ENCODE results near the gene RRAD. TPM values are rescaled to one million over a fixed set of nuclear protein-coding genes. Genes with fewer than 3 reads are reported as not detected.

Gene RRAD
- total RNA-seq, 1 donor from 2014 or later, result 12.1 TPM

DNA sequence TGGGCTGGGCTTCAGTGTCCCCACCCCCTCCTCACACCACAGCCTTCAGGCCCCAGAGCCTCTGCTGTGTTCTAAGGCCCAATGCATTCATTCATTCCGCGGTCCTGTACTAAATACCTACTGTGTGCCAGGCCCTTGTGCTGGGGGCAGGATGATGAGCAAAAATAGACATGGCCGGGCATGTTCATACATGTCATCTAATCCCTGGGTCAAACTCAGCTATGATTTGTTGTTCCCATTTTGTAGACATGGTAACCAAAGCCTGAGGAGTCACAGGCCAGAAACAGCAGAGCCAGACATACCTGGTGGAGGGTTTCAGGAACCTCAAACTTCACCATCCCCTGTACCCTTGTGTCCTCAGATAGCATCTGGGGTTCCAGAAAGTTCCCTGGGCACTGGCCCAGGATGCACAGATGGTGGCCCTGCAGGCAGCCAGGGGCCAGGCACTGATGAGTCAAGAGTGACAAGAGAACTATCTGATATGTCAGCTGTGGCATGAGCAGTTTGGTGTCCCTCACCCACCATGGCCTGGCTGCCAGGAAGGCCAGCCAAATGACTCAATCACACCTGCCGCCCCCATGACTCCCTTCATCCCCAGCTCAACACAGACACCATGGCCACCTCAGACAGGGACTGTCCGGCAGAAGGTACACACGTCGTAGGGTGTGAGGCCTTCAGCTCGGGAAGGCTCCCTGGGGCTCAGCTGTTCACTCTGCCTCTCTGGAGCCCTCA is 2.7 kb upstream of the RRAD start:
- Histone ChIP-seq H3K79me2 (ENCODE audit: insufficient read depth, low read length) (peaks cover 9% of the 10 kb centered on the region), H3K4me2 (ENCODE audit: low read length) (peak overlapping the region; percentile 69), H3K9ac (ENCODE audit: low read length) (peak overlapping the region; percentile 36), H4K20me1 (ENCODE audit: insufficient read depth, low read length) (peaks cover 35% of the 10 kb centered on the region), H3K9me3 (ENCODE audit: insufficient read depth, low read depth, low read length) (no peaks in the 10 kb centered on the region), H2AFZ (ENCODE audit: low read depth, low read length) (no peak overlapping the region), H3K36me3 (ENCODE audit: insufficient read depth, low read length) (peaks cover 3% of the 10 kb centered on the region), H3K27me3 (ENCODE audit: insufficient read depth, low read length) (peaks cover 7% of the 10 kb centered on the region), H3K4me3 (ENCODE audit: insufficient read depth, low read depth, low read length) (no peak overlapping the region), H3K4me1 (ENCODE audit: insufficient read depth, low read length) (peaks cover 31% of the 10 kb centered on the region), H3K27ac (ENCODE audit: low read depth, low read length) (peak overlapping the region; percentile 59)
- TF ChIP-seq EZH2 (IDR thresholded peaks at IDR 0.05; ENCODE audit: insufficient read depth, low read length), result no peak
- TF ChIP-seq, protein P1, sequence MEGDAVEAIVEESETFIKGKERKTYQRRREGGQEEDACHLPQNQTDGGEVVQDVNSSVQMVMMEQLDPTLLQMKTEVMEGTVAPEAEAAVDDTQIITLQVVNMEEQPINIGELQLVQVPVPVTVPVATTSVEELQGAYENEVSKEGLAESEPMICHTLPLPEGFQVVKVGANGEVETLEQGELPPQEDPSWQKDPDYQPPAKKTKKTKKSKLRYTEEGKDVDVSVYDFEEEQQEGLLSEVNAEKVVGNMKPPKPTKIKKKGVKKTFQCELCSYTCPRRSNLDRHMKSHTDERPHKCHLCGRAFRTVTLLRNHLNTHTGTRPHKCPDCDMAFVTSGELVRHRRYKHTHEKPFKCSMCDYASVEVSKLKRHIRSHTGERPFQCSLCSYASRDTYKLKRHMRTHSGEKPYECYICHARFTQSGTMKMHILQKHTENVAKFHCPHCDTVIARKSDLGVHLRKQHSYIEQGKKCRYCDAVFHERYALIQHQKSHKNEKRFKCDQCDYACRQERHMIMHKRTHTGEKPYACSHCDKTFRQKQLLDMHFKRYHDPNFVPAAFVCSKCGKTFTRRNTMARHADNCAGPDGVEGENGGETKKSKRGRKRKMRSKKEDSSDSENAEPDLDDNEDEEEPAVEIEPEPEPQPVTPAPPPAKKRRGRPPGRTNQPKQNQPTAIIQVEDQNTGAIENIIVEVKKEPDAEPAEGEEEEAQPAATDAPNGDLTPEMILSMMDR (IDR thresholded peaks at IDR 0.05; ENCODE audit: insufficient read depth, low read depth, low read length), result no peak
- peak overlapping the region; percentile 61 for H3K4me3 Mint-ChIP-seq (ENCODE audit: unreplicated experiment)
- peaks cover 29% of the 10 kb centered on the region for H3K4me1 Mint-ChIP-seq (ENCODE audit: low read depth, unreplicated experiment)
- DNase-seq (ENCODE audit: low read depth) (no peak), FAIRE-seq (no peak)
- H3K27me3 Mint-ChIP-seq (ENCODE audit: low read depth, unreplicated experiment), result peaks cover 19% of the 10 kb centered on the region
- H3K27ac Mint-ChIP-seq (ENCODE audit: unreplicated experiment), result peak overlapping the region; percentile 93
- no peaks in the 10 kb centered on the region for H3K9me3 Mint-ChIP-seq (ENCODE audit: unreplicated experiment)
- H3K36me3 Mint-ChIP-seq (ENCODE audit: low read depth, unreplicated experiment), result peaks cover 9% of the 10 kb centered on the region

DNA sequence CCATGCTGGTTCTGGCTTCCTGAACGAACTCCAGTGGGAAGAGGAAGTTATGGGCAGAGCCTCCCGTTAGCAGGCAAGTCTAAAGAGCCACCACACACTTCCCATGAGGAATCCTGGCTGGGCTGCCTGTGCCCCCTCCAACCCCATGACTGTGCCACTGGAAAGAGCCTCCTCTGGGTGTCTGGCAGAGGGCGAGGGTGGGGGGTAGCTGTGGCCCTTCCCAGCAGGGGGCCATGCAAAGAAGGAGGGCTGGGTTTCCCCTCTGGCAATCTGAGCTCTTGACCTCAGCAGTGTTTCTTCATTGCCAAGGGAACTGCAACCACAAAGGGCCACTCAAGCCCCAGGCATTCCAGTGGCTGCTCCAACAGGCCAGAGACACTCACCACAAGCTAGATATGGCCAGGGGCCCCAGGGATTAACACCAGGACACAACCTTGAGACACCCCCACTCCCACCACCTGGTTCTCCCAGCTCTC is 1.7 kb upstream of the RRAD start:
- no peaks in the 10 kb centered on the region for H3K9me3 Mint-ChIP-seq (ENCODE audit: unreplicated experiment)
- Histone ChIP-seq H3K4me3 (ENCODE audit: insufficient read depth, low read depth, low read length) (no peak overlapping the region), H3K27ac (ENCODE audit: low read depth, low read length) (peak overlapping the region; percentile 59), H3K36me3 (ENCODE audit: insufficient read depth, low read length) (peaks cover 2% of the 10 kb centered on the region), H3K9ac (ENCODE audit: low read length) (peak overlapping the region; percentile 36), H3K4me1 (ENCODE audit: insufficient read depth, low read length) (peaks cover 34% of the 10 kb centered on the region), H2AFZ (ENCODE audit: low read depth, low read length) (no peak overlapping the region), H3K9me3 (ENCODE audit: insufficient read depth, low read depth, low read length) (no peaks in the 10 kb centered on the region), H4K20me1 (ENCODE audit: insufficient read depth, low read length) (peaks cover 29% of the 10 kb centered on the region), H3K4me2 (ENCODE audit: low read length) (peak overlapping the region; percentile 69), H3K27me3 (ENCODE audit: insufficient read depth, low read length) (peaks cover 9% of the 10 kb centered on the region), H3K79me2 (ENCODE audit: insufficient read depth, low read length) (no peaks in the 10 kb centered on the region)
- DNase-seq (ENCODE audit: low read depth), result peak; percentile 89
- H3K27ac Mint-ChIP-seq (ENCODE audit: unreplicated experiment), result peak overlapping the region; percentile 93
- H3K27me3 Mint-ChIP-seq (ENCODE audit: low read depth, unreplicated experiment), result peaks cover 26% of the 10 kb centered on the region
- H3K4me1 Mint-ChIP-seq (ENCODE audit: low read depth, unreplicated experiment), result peaks cover 29% of the 10 kb centered on the region
- peaks cover 5% of the 10 kb centered on the region for H3K36me3 Mint-ChIP-seq (ENCODE audit: low read depth, unreplicated experiment)
- peak; percentile 54 for FAIRE-seq
- H3K4me3 Mint-ChIP-seq (ENCODE audit: unreplicated experiment), result no peak overlapping the region
- TF ChIP-seq EZH2 (IDR thresholded peaks at IDR 0.05; ENCODE audit: insufficient read depth, low read length), result no peak
- TF ChIP-seq, protein P1 (IDR thresholded peaks at IDR 0.05; ENCODE audit: insufficient read depth, low read depth, low read length), result no peak

All from astrocyte (in vitro differentiated cells and primary cell).